Brain microvascular endothelial cell (primary cell): ENCODE measurements around the gene DSTN.

Experiments
- DNase-seq: peaks from one replicate; pipeline ENCODE4 v3.0.0-alpha.2; 2020
- H3K27ac ChIP-seq: fragments of 250-450 bp; sonication (Bioruptor Pico); 2 replicates; pipeline ENCODE4 v1.5.1; 2020; ENCODE audit warnings: mild to moderate bottlenecking, moderate library complexity
- H3K27me3 ChIP-seq: fragments of 250-450 bp; sonication (Bioruptor Pico); replicated peaks from 2 replicates; pipeline ENCODE4 v1.5.1; 2020; ENCODE audit warnings: mild to moderate bottlenecking
- H3K36me3 ChIP-seq: fragments of 250-450 bp; sonication (Bioruptor Pico); replicated peaks from 2 replicates; pipeline ENCODE4 v1.5.1; 2020; ENCODE audit warnings: mild to moderate bottlenecking
- H3K4me3 ChIP-seq: 2 replicates; pipeline ENCODE4 v1.5.1; 2011; ENCODE audit warnings: low read depth, mild to moderate bottlenecking, control low read depth, low read length, moderate library complexity
- CTCF ChIP-seq: IDR thresholded peaks from 2 replicates; pipeline ENCODE4 v1.5.1; 2011; ENCODE audit warnings: low read depth, mild to moderate bottlenecking, moderate library complexity, low read length, control low read depth, inconsistent platforms; ENCODE audit errors: missing control alignments
- in situ Hi-C: cut with HindIII; loops from 2 replicates; pipeline ENCODE4 v1.10.0; 2017; ENCODE audit warnings: low sequenced_read_pairs, low pct_ligation_motif_present

The DSTN gene

GRCh38 chr20:17611540-17612286 lies 41.8 kb downstream of the DSTN start:
- in situ Hi-C loops = no loop called here
- no peaks in the 10 kb centered on the region for H3K27me3 ChIP-seq
- no peak overlapping the region for H3K4me3 ChIP-seq
- peaks cover 53% of the 10 kb centered on the region for H3K36me3 ChIP-seq
- H3K27ac ChIP-seq = peak overlapping the region; percentile 83
- TF ChIP-seq CTCF = peak; percentile 67
- no peak for DNase-seq

- in situ Hi-C loops = no loop called here
- Histone ChIP-seq H3K4me3 (no peak overlapping the region), H3K27ac (peak overlapping the region; percentile 83), H3K27me3 (no peaks in the 10 kb centered on the region), H3K36me3 (peaks cover 60% of the 10 kb centered on the region)
- peak; percentile 82 for DNase-seq
- no peak for TF ChIP-seq CTCF
These were observed 42.6 kb downstream of the DSTN start for GRCh38 chr20:17612287-17612991.

- Histone ChIP-seq H3K27me3 (no peaks in the 10 kb centered on the region), H3K36me3 (peaks cover 59% of the 10 kb centered on the region), H3K4me3 (no peak overlapping the region), H3K27ac (peak overlapping the region; percentile 83)
- TF ChIP-seq CTCF = no peak
- in situ Hi-C loops = no loop called here
- no peak for DNase-seq
These were observed 43.1 kb downstream of the DSTN start for GRCh38 chr20:17612992-17613327.

GRCh38 chr20:17613328-17614175 lies 43.7 kb downstream of the DSTN start:
- in situ Hi-C loops = no loop called here
- H3K27me3 ChIP-seq = no peaks in the 10 kb centered on the region
- H3K27ac ChIP-seq = peak overlapping the region; percentile 83
- peaks cover 61% of the 10 kb centered on the region for H3K36me3 ChIP-seq
- TF ChIP-seq CTCF = no peak
- no peak overlapping the region for H3K4me3 ChIP-seq
- no peak for DNase-seq

GRCh38 chr20:17614176-17614811 lies 44.4 kb downstream of the DSTN start:
- peaks cover 62% of the 10 kb centered on the region for H3K36me3 ChIP-seq
- no peak for DNase-seq
- H3K4me3 ChIP-seq = no peak overlapping the region
- no peaks in the 10 kb centered on the region for H3K27me3 ChIP-seq
- no peak overlapping the region for H3K27ac ChIP-seq
- in situ Hi-C loops = no loop called here
- TF ChIP-seq CTCF = peak; percentile 8
